H1 (cell line): Measurements from ENCODE around the gene DCP1A. TPM values are rescaled to one million over a fixed set of nuclear protein-coding genes. Genes with fewer than 3 reads are reported as not detected.
A peak's percentile ranks its signal among the peaks of the same experiment; 100 is the strongest.

Source experiments
- CTCF ChIA-PET: fragments of 300-600 bp; sonication (Branson Sonifier 250); formaldehyde crosslinking; loops from one replicate; lab custom pipeline; 2021; ENCODE audit not compliant: partially characterized antibody; lab: Charles Lee
- POLR2A ChIA-PET: fragments of 300-600 bp; sonication (Branson Sonifier 250); formaldehyde crosslinking; loops from one replicate; lab custom pipeline; 2021; ENCODE audit warnings: inconsistent platforms; ENCODE audit not compliant: partially characterized antibody; lab: Charles Lee
- DNase-seq, 2 experiments: peaks; one replicate each; pipeline versions ENCODE4 v3.0.0 to v3.0.0-alpha.2; 2010 to 2022; ENCODE audit warnings: low spot score in 2 of 2, low read depth in 1 of 2, mixed read lengths in 1 of 2
- FAIRE-seq: peaks from 2 replicates; lab custom pipeline; 2011; peaks lifted over from hg19 to GRCh38; lab: Jason Lieb, UNC
- H2AFZ ChIP-seq: 2 replicates; pipeline ENCODE4 v1.8.1; 2012; ENCODE audit warnings: low read length, inconsistent platforms
- H2AK5ac ChIP-seq: 2 replicates; pipeline ENCODE4 v1.6.1; 2013; ENCODE audit warnings: low read depth, low read length
- H2BK120ac ChIP-seq: replicated peaks from 2 replicates; pipeline ENCODE3; 2013; ENCODE audit warnings: low read depth, low read length, inconsistent platforms
- H2BK12ac ChIP-seq: 2 replicates; pipeline ENCODE4 v1.6.1; 2013; ENCODE audit warnings: low read depth, low read length
- H2BK15ac ChIP-seq: 2 replicates; pipeline ENCODE4 v1.6.1; 2013; ENCODE audit warnings: low read length
- H2BK20ac ChIP-seq: 2 replicates; pipeline ENCODE4 v1.6.1; 2013; ENCODE audit warnings: low read length
- H2BK5ac ChIP-seq: 2 replicates; pipeline ENCODE4 v1.6.1; 2013; ENCODE audit warnings: low read depth, low read length
- H3K14ac ChIP-seq: 2 replicates; pipeline ENCODE4 v1.6.1; 2013; ENCODE audit warnings: inconsistent platforms; ENCODE audit not compliant: insufficient read length
- H3K18ac ChIP-seq: 2 replicates; pipeline ENCODE4 v1.6.1; 2013; ENCODE audit warnings: low read length; ENCODE audit errors: extremely low read depth
- H3K23ac ChIP-seq: 2 replicates; pipeline ENCODE4 v1.6.1; 2013; ENCODE audit warnings: inconsistent platforms; ENCODE audit not compliant: insufficient read length
- H3K23me2 ChIP-seq: 2 replicates; pipeline ENCODE4 v1.6.1; 2013; ENCODE audit warnings: low read depth, low read length
- H3K27ac ChIP-seq: 2 replicates; pipeline ENCODE4 v1.6.1; 2011; ENCODE audit warnings: low read depth, low read length, inconsistent platforms
- H3K27me3 ChIP-seq, 4 experiments: replicated peaks in 1 of 4; 1 replicate in 1 of 4; 2 replicates in 3 of 4; pipeline versions ENCODE4 v1.6.1 to v1.8.1; 2011 to 2013; ENCODE audit warnings: low read length in 3 of 4, mild to moderate bottlenecking in 3 of 4, inconsistent platforms in 2 of 4, mixed read lengths in 2 of 4, moderate library complexity in 1 of 4; ENCODE audit not compliant: control insufficient read depth in 3 of 4, insufficient read depth in 3 of 4; ENCODE audit errors: extremely low read depth in 1 of 4
- H3K36me3 ChIP-seq, 4 experiments: 2 replicates each; pipeline versions ENCODE4 v1.6.1 to v1.8.1; 2011 to 2013; ENCODE audit warnings: mild to moderate bottlenecking in 4 of 4, low read length in 3 of 4, moderate library complexity in 2 of 4, control low read depth in 1 of 4, inconsistent platforms in 1 of 4; ENCODE audit not compliant: insufficient read depth in 4 of 4, control insufficient read depth in 2 of 4
- H3K4ac ChIP-seq: replicated peaks from 2 replicates; pipeline ENCODE3; 2013; ENCODE audit warnings: low read length, low read depth, mixed read lengths, inconsistent platforms; ENCODE audit not compliant: insufficient read length
- H3K4me1 ChIP-seq, 4 experiments: replicated peaks in 1 of 4; 1 replicate in 1 of 4; 2 replicates in 3 of 4; pipeline versions ENCODE4 v1.6.1 to v1.8.1; 2011 to 2013; ENCODE audit warnings: low read length in 3 of 4, inconsistent platforms in 2 of 4, mixed read lengths in 1 of 4; ENCODE audit not compliant: insufficient read depth in 4 of 4, control insufficient read depth in 3 of 4
- H3K4me2 ChIP-seq, 2 experiments: 2 replicates each; pipeline versions ENCODE4 v1.6.1 to v1.8.1; 2011 to 2013; ENCODE audit warnings: low read depth in 2 of 2, low read length in 2 of 2, control low read depth in 1 of 2, inconsistent platforms in 1 of 2, mild to moderate bottlenecking in 1 of 2; ENCODE audit not compliant: insufficient read depth in 1 of 2
- H3K4me3 ChIP-seq, 4 experiments: fragments of 200-600, 300-600 bp in 1 of 4; sonication (generic), shearing (Covaris generic), sonication (Bioruptor Twin) in 1 of 4; 2 replicates each; pipeline versions ENCODE4 v1.5.1 to v1.8.1; 2011 to 2016; ENCODE audit warnings: low read length in 4 of 4, low read depth in 3 of 4, control low read depth in 2 of 4, inconsistent platforms in 2 of 4, mild to moderate bottlenecking in 2 of 4, mixed read lengths in 1 of 4, moderate library complexity in 1 of 4; ENCODE audit not compliant: insufficient read depth in 2 of 4; ENCODE audit errors: extremely low read depth in 1 of 4
- H3K56ac ChIP-seq: replicated peaks from 2 replicates; pipeline ENCODE3; 2013; ENCODE audit warnings: low read depth, mild to moderate bottlenecking, mixed read lengths, low read length, inconsistent platforms; ENCODE audit not compliant: insufficient read length
- H3K79me1 ChIP-seq: 2 replicates; pipeline ENCODE4 v1.6.1; 2013; ENCODE audit warnings: low read depth, low read length, control low read depth
- H3K79me2 ChIP-seq, 2 experiments: 2 replicates each; pipeline versions ENCODE4 v1.6.1 to v1.8.1; 2012 to 2013; ENCODE audit warnings: low read length in 2 of 2, mild to moderate bottlenecking in 2 of 2, inconsistent platforms in 1 of 2; ENCODE audit not compliant: insufficient read depth in 2 of 2, control insufficient read depth in 1 of 2
- H3K9ac ChIP-seq, 4 experiments: replicated peaks in 1 of 4; 1 replicate in 1 of 4; 2 replicates in 3 of 4; pipeline versions ENCODE4 v1.6.1 to v1.8.1; 2011 to 2013; ENCODE audit warnings: low read depth in 3 of 4, low read length in 3 of 4, control low read depth in 2 of 4, mild to moderate bottlenecking in 2 of 4, moderate library complexity in 2 of 4, inconsistent platforms in 1 of 4; ENCODE audit errors: extremely low read depth in 1 of 4
- H3K9me3 ChIP-seq, 2 experiments: 2 replicates each; pipeline versions ENCODE4 v1.6.1 to v1.8.1; 2012 to 2013; ENCODE audit warnings: mild to moderate bottlenecking in 2 of 2, moderate library complexity in 2 of 2, control low read depth in 1 of 2, inconsistent platforms in 1 of 2, low read depth in 1 of 2, low read length in 1 of 2, mixed read lengths in 1 of 2; ENCODE audit not compliant: insufficient read depth in 2 of 2
- H4K20me1 ChIP-seq, 2 experiments: replicated peaks in 1 of 2; 2 replicates each; pipeline versions ENCODE3 to v1.8.1; 2011 to 2013; ENCODE audit warnings: inconsistent platforms in 2 of 2, low read length in 2 of 2, mild to moderate bottlenecking in 1 of 2; ENCODE audit not compliant: insufficient read depth in 2 of 2, control insufficient read depth in 1 of 2
- H4K5ac ChIP-seq: 2 replicates; pipeline ENCODE4 v1.6.1; 2013; ENCODE audit warnings: low read length, low read depth, mixed read lengths, inconsistent platforms; ENCODE audit not compliant: insufficient read length
- H4K8ac ChIP-seq: 2 replicates; pipeline ENCODE4 v1.8.0; 2013; ENCODE audit warnings: mild to moderate bottlenecking, moderate library complexity, low read length, inconsistent platforms; ENCODE audit not compliant: insufficient read depth; ENCODE audit errors: extremely low read depth
- H4K91ac ChIP-seq: replicated peaks from 2 replicates; pipeline ENCODE3; 2013; ENCODE audit warnings: low read length, mixed read lengths, inconsistent platforms; ENCODE audit not compliant: insufficient read length
- CBX8 ChIP-seq: fragments of 300-800, 300-1000 bp; sonication (generic); IDR thresholded peaks from 2 replicates; pipeline ENCODE4 v1.7.1; 2016; ENCODE audit warnings: low read depth, low read length, borderline replicate concordance
- CEBPB ChIP-seq: IDR thresholded peaks from 2 replicates; pipeline ENCODE4 v1.6.1; 2012; ENCODE audit warnings: low read depth, low read length
- EGR1 ChIP-seq: IDR thresholded peaks from 2 replicates; pipeline ENCODE4 v1.6.1; 2011; ENCODE audit warnings: low read depth, low read length, borderline replicate concordance
- JUN ChIP-seq: IDR thresholded peaks from 2 replicates; pipeline ENCODE4 v1.6.1; 2011; ENCODE audit warnings: low read depth, mild to moderate bottlenecking, improper control_type of control experiment, low read length
- MAX ChIP-seq: IDR thresholded peaks from 2 replicates; pipeline ENCODE4 v1.6.1; 2012; ENCODE audit warnings: inconsistent platforms
- POLR2A ChIP-seq, 2 experiments: IDR thresholded peaks; 1 replicate in 1 of 2; 2 replicates in 1 of 2; pipeline ENCODE4 v1.6.1; 2011; ENCODE audit warnings: low read depth in 2 of 2, low read length in 2 of 2, mild to moderate bottlenecking in 2 of 2; ENCODE audit errors: control extremely low read depth in 1 of 2
- POLR2AphosphoS5 ChIP-seq: IDR thresholded peaks from 2 replicates; pipeline ENCODE4 v1.6.1; 2011; ENCODE audit warnings: low read depth, low read length
- RXRA ChIP-seq: IDR thresholded peaks from 2 replicates; pipeline ENCODE4 v1.6.1; 2011; ENCODE audit warnings: low read depth, mild to moderate bottlenecking, low read length, moderate library complexity; ENCODE audit not compliant: insufficient read depth
- SP1 ChIP-seq: IDR thresholded peaks from 2 replicates; pipeline ENCODE4 v1.6.1; 2011; ENCODE audit warnings: low read depth, low read length
- TAF1 ChIP-seq: IDR thresholded peaks from 2 replicates; pipeline ENCODE4 v1.6.1; 2011; ENCODE audit warnings: mild to moderate bottlenecking, low read depth, low read length
- YY1 ChIP-seq: IDR thresholded peaks from 2 replicates; pipeline ENCODE4 v1.6.1; 2011; ENCODE audit warnings: low read depth, mild to moderate bottlenecking, low read length
- WGBS, 2 experiments: shearing (Covaris generic) in 1 of 2; methylation state at CpG; one replicate each; pipeline versions ENCODE4 v1.1.6 to v1.1.7; 2013 to 2015; ENCODE audit warnings: low lambda C conversion rate in 2 of 2, mixed read lengths in 2 of 2, inconsistent platforms in 1 of 2, low coverage in 1 of 2, missing lambda C conversion rate in 1 of 2; ENCODE audit not compliant: insufficient replicate concordance in 2 of 2, insufficient coverage in 1 of 2, insufficient read length in 1 of 2; ENCODE audit errors: extremely low coverage in 1 of 2, missing lambda C conversion rate in 1 of 2; 5-methylcytosine and 5-hydroxymethylcytosine counted together
- polyA plus RNA-seq, 7 experiments: library from polyadenylated mRNA; depleted of rRNA in 3 of 7; stranded (reverse) in 5 of 7; unstranded in 2 of 7; fragments of >200 nt in 5 of 7; fragments of 200-250 nt in 2 of 7; gene quantifications; 1 replicate in 5 of 7; 2 replicates in 1 of 7; 4 replicates in 1 of 7; pipeline versions ENCODE4 v1.2.1 to v1.2.3, GENCODE V29; 2011 to 2013; ENCODE audit warnings: missing spikeins in 2 of 7, mixed read lengths in 2 of 7
- total RNA-seq: library from RNA; stranded (reverse); fragmentation: NEBNext Ultra II Directional; extraction: Animal tissue kit (Norgen Biotek cat#: 25700); gene quantifications from 2 replicates; pipeline ENCODE4 v1.2.1, GENCODE V29; 2021

Gene DCP1A
- total and polyA plus RNA-seq, 2 of the 8 experiments (the other 6 are each of a cell fraction or from before 2014, with no cell fraction given): 13.2 to 15.9 TPM

GRCh38 chr3:53255775-53256703 lies 91.3 kb downstream of the DCP1A start, which contains the start of gene TKT:
TKT (minus strand) TSS chr3:53256022; CDS start chr3:53255942, 80 bp downstream.
- no peaks in the 10 kb centered on the region for H3K9me3 ChIP-seq
- FAIRE-seq: no peak
- TF ChIP-seq SP1 (peak; percentile 44; the same call in 1 of the 2 replicates), CEBPB (no peak), MAX (peak; percentile 72), POLR2AphosphoS5 (peak; percentile 78; the same call in 1 of the 2 replicates), TAF1 (peak; percentile 57), EGR1 (no peak), JUN (no peak), POLR2A (IDR thresholded peaks at IDR 0.05; ENCODE audit: control extremely low read depth in 1 of 2, low read depth in 2 of 2, low read length in 2 of 2) (peak in 1 of 2 experiments; percentile 71; a peak in 2 of 3 replicates), YY1 (no peak), CBX8 (no peak), RXRA (no peak)

More at GRCh38 chr3:53255775-53256703, 91.3 kb downstream of the DCP1A start, which contains the start of gene TKT:
- peak within 1 kb of the TSS; percentile 98 to 100 (median 98) for H3K4me3 ChIP-seq
- no peak within 1 kb of the TSS for H3K14ac ChIP-seq
- H2BK5ac ChIP-seq: peak within 1 kb of the TSS; percentile 96
- 0 out of 2 replicates have a peak within 1 kb of the TSS, but pooled peaks have one; percentile 87 for H2AK5ac ChIP-seq
- H3K27me3 ChIP-seq: no peaks in the 10 kb centered on the region
- peak within 1 kb of the TSS; percentile 60 for H4K5ac ChIP-seq
- H3K4me1 ChIP-seq: peaks cover 13 to 37% (median 27%) of the 10 kb centered on the region in 4 experiments
- peak within 1 kb of the TSS; percentile 47 for H2BK120ac ChIP-seq
- CTCF ChIA-PET: interaction anchor here (1.1 to 3.5 kb wide), 3 partner anchors 14 to 36 kb away, joined by 3 to 13 read pairs (median 6); no protein-coding TSS in a partner anchor
- H3K79me2 ChIP-seq: peaks cover 38 to 50% of the 10 kb centered on the region in 2 experiments
- no peak within 1 kb of the TSS for H3K23ac ChIP-seq
- H3K23me2 ChIP-seq: peaks cover 18% of the 10 kb centered on the region
- peak within 1 kb of the TSS; percentile 91 to 98 for H3K4me2 ChIP-seq
- peak within 1 kb of the TSS; percentile 75 for H3K4ac ChIP-seq
- POLR2A ChIA-PET: interaction anchor here (1.0 to 20.5 kb wide), 7 partner anchors 10 to 30 kb away, joined by 3 to 449 read pairs (median 11); no protein-coding TSS in a partner anchor
- H4K20me1 ChIP-seq: peaks cover 18 to 24% of the 10 kb centered on the region in 2 experiments
- H3K18ac ChIP-seq: peak within 1 kb of the TSS; percentile 93
- H3K79me1 ChIP-seq: 0 out of 2 replicates have a peak, but pooled peaks cover 6% of the 10 kb centered on the region
- peak; percentile 47 to 80 for DNase-seq
- peak within 1 kb of the TSS; percentile 85 to 91 (median 88) for H3K9ac ChIP-seq
- peak within 1 kb of the TSS; percentile 83 for H4K8ac ChIP-seq
- H2AFZ ChIP-seq: no peak within 1 kb of the TSS
- 20% methylated on average over 42 of the region's 66 CpGs; no CpG with 5 or more reads in 1 of the 2 experiments for WGBS, 2 experiments
- H2BK15ac ChIP-seq: peak within 1 kb of the TSS; percentile 84; the same call in 1 of the 2 replicates
- H2BK20ac ChIP-seq: peak within 1 kb of the TSS; percentile 75; the same call in 1 of the 2 replicates
- peak within 1 kb of the TSS; percentile 78 for H2BK12ac ChIP-seq
- peak within 1 kb of the TSS; percentile 88 for H4K91ac ChIP-seq
- H3K56ac ChIP-seq: peak within 1 kb of the TSS; percentile 44
- H3K36me3 ChIP-seq: peaks cover 0 to 6% (median 0%) of the 10 kb centered on the region in 4 experiments; a peak in 1 of 8 replicates
- H3K27ac ChIP-seq: peak within 1 kb of the TSS; percentile 72
